Pancreas (tissue), 10 donors: ENCODE results near the gene NEK6. TPM values are rescaled to one million over a fixed set of nuclear protein-coding genes. Genes with fewer than 3 reads are reported as not detected.

Experiments used
- ATAC-seq, 4 donors: fragments of 200-7000 bp; cut with Tn5 transposase; one replicate each; pipeline versions ENCODE4 v1.8.0 to v1.9.1; 2020; ENCODE audit warnings: mild to moderate bottlenecking in 4 of 4, moderate library complexity in 4 of 4
- DNase-seq, 6 donors: peaks; one replicate each; pipeline ENCODE4 v3.0.0-alpha.2; 2020
- FAIRE-seq: peaks from 2 replicates; lab custom pipeline; 2012; peaks lifted over from hg19 to GRCh38; lab: Jason Lieb, UNC
- H3K27ac ChIP-seq, 4 donors: fragments of 200-600 bp; sonication (generic); 1 replicate in 3 of 4; 2 replicates in 1 of 4; pipeline versions ENCODE4 v1.5.0 to v1.8.0; 2020
- H3K27me3 ChIP-seq, 4 donors: fragments of 200-600 bp; one replicate each; pipeline ENCODE4 v1.8.0; 2021
- H3K36me3 ChIP-seq, 3 donors: fragments of 200-600 bp; sonication (generic) in 1 of 3; one replicate each; pipeline versions ENCODE4 v1.5.0 to v1.8.0; 2020 to 2021
- H3K4me1 ChIP-seq, 3 donors: fragments of 200-600 bp; one replicate each; pipeline ENCODE4 v1.8.0; 2021
- H3K4me3 ChIP-seq, 4 donors: fragments of 200-600 bp; sonication (generic) in 2 of 4; one replicate each; pipeline versions ENCODE4 v1.5.0 to v1.8.0; 2020 to 2021
- H3K9me3 ChIP-seq, 4 donors: fragments of 200-600 bp; one replicate each; pipeline ENCODE4 v1.8.0; 2021
- WGBS, 2 donors: extraction: QIAGEN DNeasy Blood & Tissue Kit; methylation state at CpG; one replicate each; pipeline ENCODE4 v1.1.7; 2013; 5-methylcytosine and 5-hydroxymethylcytosine counted together
- intact Hi-C, 3 donors: fragments of 100-400 bp; cut with DNase I; formaldehyde crosslinking; loops; one replicate each; pipeline versions ENCODE4 v1.11.1 to v1.14.2; 2022
- polyA plus RNA-seq, 2 donors: library from polyadenylated mRNA; stranded (reverse); fragments of 200-250 nt; gene quantifications; one replicate each; pipeline ENCODE4 v1.2.3, GENCODE V29; 2013
- total RNA-seq, 6 donors: library from RNA; stranded (reverse); fragmentation: NEBNext Ultra II Directional in 4 of 6; extraction: Animal tissue kit (Norgen Biotek cat#: 25700) in 4 of 6; gene quantifications; one replicate each; pipeline versions ENCODE4 v1.2.1 to v1.2.4, GENCODE V29; 2021 to 2023
- TF ChIP-seq, protein P1 (sequence below), 4 donors: fragments of 200-600 bp; sonication (generic) in 3 of 4; IDR thresholded peaks; one replicate each; pipeline versions ENCODE4 v1.5.0 to v1.8.0; 2021; ENCODE audit warnings: antibody characterized with exemption in 4 of 4
- donor health status: healthy with polysubstance abuse.
- donor health status: DM: no; HTN: no; CAD: no; lungs with moderate emphysema.
- donor health status: DM: no; HTN: no; CAD: no.
- donor health status: control.
- donor health status: control.
- donor health status: Bipolar disorder and iron deficiency.
- donor health status: DM: yes; HTN: yes; CAD: no.
- donor health status: DM: no; HTN: no; CAD: no.
- donor health status: DM: no; HTN: no; CAD: no.
- donor health status: DM: yes; HTN: yes; CAD: no.

Gene NEK6
- total and polyA plus RNA-seq, 8 donors: 7.8 to 67.0 (median 29.7) TPM

DNA sequence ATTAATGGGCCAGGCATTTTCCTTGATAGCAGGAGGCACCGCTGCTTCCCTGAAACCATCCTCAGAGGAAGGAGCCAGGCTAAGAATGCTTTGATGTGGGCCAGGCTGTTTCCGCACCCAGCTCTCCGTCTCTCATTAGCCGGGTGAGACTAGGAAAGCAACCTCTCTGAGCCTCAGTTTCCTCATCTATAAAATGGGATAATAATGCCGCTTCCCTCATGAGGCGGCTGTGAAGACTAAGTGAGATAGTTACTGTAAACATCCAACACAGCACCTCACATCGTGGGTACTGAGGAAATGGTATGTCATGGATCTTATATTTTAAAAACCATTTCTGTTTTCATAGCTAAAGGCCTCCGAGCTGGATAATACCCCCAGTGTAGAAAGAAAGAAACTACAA lies 46.5 kb downstream of the NEK6 start:
- intact Hi-C loops: no loop called here
- DNase-seq (no peak), FAIRE-seq (no peak), ATAC-seq (no peak)
- TF ChIP-seq, protein P1, sequence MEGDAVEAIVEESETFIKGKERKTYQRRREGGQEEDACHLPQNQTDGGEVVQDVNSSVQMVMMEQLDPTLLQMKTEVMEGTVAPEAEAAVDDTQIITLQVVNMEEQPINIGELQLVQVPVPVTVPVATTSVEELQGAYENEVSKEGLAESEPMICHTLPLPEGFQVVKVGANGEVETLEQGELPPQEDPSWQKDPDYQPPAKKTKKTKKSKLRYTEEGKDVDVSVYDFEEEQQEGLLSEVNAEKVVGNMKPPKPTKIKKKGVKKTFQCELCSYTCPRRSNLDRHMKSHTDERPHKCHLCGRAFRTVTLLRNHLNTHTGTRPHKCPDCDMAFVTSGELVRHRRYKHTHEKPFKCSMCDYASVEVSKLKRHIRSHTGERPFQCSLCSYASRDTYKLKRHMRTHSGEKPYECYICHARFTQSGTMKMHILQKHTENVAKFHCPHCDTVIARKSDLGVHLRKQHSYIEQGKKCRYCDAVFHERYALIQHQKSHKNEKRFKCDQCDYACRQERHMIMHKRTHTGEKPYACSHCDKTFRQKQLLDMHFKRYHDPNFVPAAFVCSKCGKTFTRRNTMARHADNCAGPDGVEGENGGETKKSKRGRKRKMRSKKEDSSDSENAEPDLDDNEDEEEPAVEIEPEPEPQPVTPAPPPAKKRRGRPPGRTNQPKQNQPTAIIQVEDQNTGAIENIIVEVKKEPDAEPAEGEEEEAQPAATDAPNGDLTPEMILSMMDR (IDR thresholded peaks at IDR 0.05): no peak
- Histone ChIP-seq H3K27me3 (no peaks in the 10 kb centered on the region), H3K4me1 (no peaks in the 10 kb centered on the region), H3K36me3 (peaks cover 0 to 21% (median 6%) of the 10 kb centered on the region in 3 donors), H3K9me3 (no peaks in the 10 kb centered on the region), H3K27ac (no peak overlapping the region), H3K4me3 (no peak overlapping the region)
- WGBS, 2 donors: 93 to 94% methylated on average over 8 of the region's 8 CpGs

- no peak for DNase-seq
- intact Hi-C loops: no loop called here
- WGBS, 2 donors: 85 to 87% methylated on average over 13 of the region's 13 CpGs
Measured at GRCh38 chr9:124306098-124306735, 48.5 kb downstream of the NEK6 start.

DNA sequence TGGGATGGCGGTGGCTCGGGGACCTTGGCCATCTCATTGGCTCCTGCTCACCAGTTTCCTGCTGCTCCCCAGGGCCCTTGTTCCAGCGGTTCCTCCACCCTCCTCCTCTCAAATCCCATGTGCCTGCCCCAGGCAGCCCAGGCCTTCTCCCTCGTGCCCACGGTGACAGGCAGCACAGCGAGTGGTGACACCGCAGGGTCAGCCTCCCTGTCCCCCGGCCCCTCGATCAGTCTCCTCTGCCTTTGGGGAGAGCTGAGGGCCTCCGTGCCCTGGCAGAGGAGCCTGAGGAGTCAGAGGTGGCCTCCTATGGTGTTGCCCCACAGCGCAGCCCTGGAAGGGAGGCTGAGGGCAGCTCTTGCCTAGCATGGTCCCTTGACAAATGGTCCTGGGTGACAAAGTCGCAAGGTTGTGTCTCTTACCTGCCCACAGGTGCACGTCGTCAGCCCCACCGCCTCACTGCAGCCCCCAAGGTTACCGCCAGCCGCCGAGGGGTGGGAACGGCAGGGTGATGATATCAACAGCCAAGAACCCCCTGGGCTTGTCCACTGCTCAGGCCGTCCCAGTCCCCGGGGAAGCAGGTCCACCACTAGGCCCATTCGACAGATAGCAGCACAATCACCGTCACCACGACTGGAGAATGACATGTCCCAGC lies 49.8 kb downstream of the NEK6 start:
- no peak for ATAC-seq
- intact Hi-C loops: no loop called here
- TF ChIP-seq, protein P1 (IDR thresholded peaks at IDR 0.05): no peak

More at GRCh38 chr9:124306098-124306735, 48.5 kb downstream of the NEK6 start:
- TF ChIP-seq, protein P1 (IDR thresholded peaks at IDR 0.05): no peak
- no peaks in the 10 kb centered on the region for H3K27me3 ChIP-seq
- no peak overlapping the region for H3K27ac ChIP-seq
- ATAC-seq (peak in 1 of 4 donors; percentile 7), FAIRE-seq (no peak)
- no peaks in the 10 kb centered on the region for H3K9me3 ChIP-seq
- H3K4me3 ChIP-seq: no peak overlapping the region
- peaks cover 0 to 21% (median 6%) of the 10 kb centered on the region in 3 donors for H3K36me3 ChIP-seq
- no peaks in the 10 kb centered on the region for H3K4me1 ChIP-seq

GRCh38 chr9:124308606-124309491 lies 51.1 kb downstream of the NEK6 start:
- no peak overlapping the region for H3K4me3 ChIP-seq
- intact Hi-C loops: no loop called here
- 94 to 95% methylated on average over 21 of the region's 21 CpGs for WGBS, 2 donors
- H3K36me3 ChIP-seq: peaks cover 0 to 9% (median under 1%) of the 10 kb centered on the region in 3 donors
- H3K27ac ChIP-seq: no peak overlapping the region
- H3K9me3 ChIP-seq: no peaks in the 10 kb centered on the region
- DNase-seq (no peak), FAIRE-seq (no peak), ATAC-seq (peak in 1 of 4 donors; percentile 13)
- no peaks in the 10 kb centered on the region for H3K27me3 ChIP-seq
- no peaks in the 10 kb centered on the region for H3K4me1 ChIP-seq
- TF ChIP-seq, protein P1 (IDR thresholded peaks at IDR 0.05): no peak

More for the DNA sequence above, 49.8 kb downstream of the NEK6 start:
- no peak overlapping the region for H3K27ac ChIP-seq
- no peak for FAIRE-seq
- no peak for DNase-seq
- H3K27me3 ChIP-seq: no peaks in the 10 kb centered on the region
- 93 to 94% methylated on average over 22 to 24 of the region's 24 CpGs for whole genome bisulfite sequencing, 2 donors
- no peaks in the 10 kb centered on the region for H3K4me1 ChIP-seq
- H3K9me3 ChIP-seq: no peaks in the 10 kb centered on the region
- no peak overlapping the region for H3K4me3 ChIP-seq
- H3K36me3 ChIP-seq: peaks cover 0 to 14% (median 6%) of the 10 kb centered on the region in 3 donors
